C4-2B (cell line): ENCODE results near the gene TMEM178B.
"Not testable (repeated sequence)": the region's sequence is repeated elsewhere in the genome, so short reads cannot be mapped to it uniquely, and the experiment has no call there.

Experiments used
- H3K27ac ChIP-seq: fragments of 450-650 bp; 2 replicates; pipeline ENCODE4 v1.5.1; 2017
- CTCF ChIP-seq: fragments of 450-650 bp; conservative IDR thresholded peaks from 2 replicates; pipeline ENCODE4 v1.5.1; 2017; ENCODE audit warnings: mild to moderate bottlenecking
- ZFX ChIP-seq: fragments of 450-650 bp; IDR thresholded peaks from 2 replicates; pipeline ENCODE4 v1.6.1; 2017

Gene TMEM178B

DNA sequence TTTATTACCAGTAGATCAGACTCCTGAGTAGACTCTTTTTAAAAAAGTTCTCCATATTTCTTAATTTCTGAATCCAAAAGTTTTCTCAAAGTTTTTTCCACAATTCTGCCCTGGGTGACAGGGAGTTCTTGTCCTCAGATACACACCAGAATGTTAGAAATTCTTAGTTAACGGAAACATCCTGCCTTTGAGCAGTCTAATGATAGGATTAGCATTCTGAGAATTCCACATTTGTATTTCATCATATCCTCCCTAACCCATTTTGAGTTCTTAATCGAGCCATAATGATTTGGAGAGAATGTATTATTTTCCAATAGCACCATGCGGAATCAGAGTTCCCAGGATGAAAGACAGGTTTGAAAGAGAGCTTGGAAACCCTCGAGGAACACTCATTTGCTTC lies 30.2 kb upstream of the TMEM178B start:
- H3K27ac ChIP-seq: no peak overlapping the region

DNA sequence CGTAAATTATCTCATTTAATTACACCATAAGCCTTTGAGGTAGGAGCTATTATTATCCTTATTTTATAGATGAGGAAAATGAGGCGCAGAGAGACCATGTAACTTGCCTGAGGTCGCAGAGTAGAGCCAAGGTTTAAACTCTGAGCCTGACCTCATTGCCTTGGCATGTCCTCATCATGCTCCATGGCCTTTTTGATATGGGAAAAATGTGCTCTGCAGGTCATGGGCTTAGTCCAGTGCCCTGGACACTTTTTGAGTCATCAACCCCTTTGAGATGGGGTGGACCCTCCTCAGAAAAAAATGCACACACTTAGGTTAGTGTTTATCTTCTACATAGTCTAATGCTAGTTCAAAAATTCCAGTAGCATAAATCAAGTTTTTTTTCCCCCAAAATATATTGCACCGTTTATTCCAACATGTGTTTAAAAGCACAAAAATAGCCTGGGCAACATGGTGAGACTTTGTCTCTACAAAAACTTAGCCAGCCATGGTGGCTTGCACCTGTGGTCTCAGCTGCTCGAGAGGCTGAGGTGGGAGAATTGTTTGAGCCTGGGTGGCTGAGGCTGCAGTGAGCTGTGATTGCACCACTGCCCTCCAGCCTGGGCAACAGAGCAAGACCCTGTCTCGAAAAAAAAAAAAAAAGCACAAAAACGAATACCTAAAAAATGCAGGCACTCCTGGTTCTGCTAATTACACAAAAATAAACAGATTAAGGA lies 28.6 kb upstream of the TMEM178B start:
- TF ChIP-seq ZFX (no peak), CTCF (no peak)
- no peak overlapping the region for H3K27ac ChIP-seq

More for the DNA sequence above, 30.2 kb upstream of the TMEM178B start:
- TF ChIP-seq ZFX (no peak), CTCF (no peak)

DNA sequence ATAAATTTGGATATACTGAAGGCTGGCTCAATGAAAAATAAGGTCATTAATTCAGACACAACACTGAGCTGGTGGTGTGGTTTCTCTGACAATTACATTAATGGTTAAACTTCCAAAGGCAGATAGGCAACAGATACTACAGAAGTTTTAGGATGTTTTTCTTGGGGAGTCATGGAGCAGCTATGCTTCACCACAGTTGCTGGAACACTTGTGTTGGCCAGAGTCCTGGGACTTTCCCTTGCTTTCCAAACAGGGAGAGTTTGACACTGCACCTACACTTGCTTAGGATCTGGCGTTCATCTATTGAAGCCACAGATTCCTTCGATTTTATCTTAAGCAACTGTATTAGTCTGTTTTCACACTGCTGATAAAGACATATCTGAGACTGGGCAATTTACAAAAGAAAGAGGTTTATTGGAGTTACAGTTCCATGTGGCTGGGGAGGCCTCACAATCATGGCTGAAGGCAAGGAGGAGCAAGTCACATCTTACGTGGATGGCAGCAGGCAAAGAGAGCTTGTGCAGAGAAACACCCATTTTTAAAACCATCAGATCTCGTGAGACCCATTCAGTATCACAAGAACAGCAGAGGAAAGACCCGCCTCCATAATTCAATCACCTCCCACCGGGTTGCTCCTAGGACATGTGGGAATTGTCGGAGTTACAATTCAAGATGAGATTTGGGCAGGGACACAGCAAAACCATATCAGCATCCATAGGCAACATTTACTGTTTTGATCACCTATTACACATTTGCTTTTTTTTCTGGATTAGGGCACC lies 27.8 kb upstream of the TMEM178B start:
- TF ChIP-seq ZFX (no peak), CTCF (no peak)
- no peak overlapping the region for H3K27ac ChIP-seq

DNA sequence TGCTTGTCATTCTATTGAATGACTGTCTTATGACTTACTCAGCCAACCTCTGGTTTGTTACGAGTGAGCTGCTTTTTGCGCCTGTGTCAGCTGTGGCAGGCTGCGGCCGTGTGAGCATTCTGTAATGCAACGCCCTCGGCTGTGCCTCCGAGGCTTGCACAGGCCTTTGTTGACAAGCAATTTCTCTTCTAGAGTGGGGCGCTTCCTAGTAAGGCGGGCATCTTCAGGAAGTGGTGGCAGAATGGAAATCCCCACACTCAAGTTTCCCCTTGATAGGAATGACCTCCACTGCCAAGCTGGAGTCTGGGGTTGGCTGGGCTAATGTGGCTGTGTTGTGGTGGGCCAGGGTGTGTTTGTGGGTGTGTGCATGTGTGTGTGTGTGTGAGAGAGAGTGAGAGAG lies 20.2 kb upstream of the TMEM178B start:
- H3K27ac ChIP-seq: no peak overlapping the region
- TF ChIP-seq CTCF (no peak), ZFX (no peak)

DNA sequence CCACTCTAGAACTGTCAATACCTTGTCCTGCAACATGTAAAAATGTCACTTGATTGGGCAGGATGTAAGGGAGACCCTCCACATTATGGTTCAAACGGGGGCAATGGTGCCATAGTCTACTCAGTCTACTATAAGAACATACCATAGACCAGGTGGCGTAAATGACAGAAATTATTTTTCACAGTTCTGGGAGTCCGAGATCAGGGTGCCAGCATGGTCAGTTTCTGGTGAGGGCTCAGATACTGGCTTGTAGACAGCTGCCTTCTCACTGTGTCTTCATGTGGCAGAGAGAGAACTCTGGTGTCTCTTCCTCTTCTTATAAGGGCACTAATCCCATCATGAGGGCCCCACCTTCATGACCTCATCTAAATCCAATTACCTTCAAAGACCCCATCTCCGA lies 18.7 kb upstream of the TMEM178B start:
- TF ChIP-seq ZFX (no peak), CTCF (no peak)
- H3K27ac ChIP-seq: no peak overlapping the region

- TF ChIP-seq ZFX: no peak
- no peak for TF ChIP-seq CTCF
- no peak overlapping the region for H3K27ac ChIP-seq
Observed at GRCh38 chr7:141057788-141058187, 16.1 kb upstream of the TMEM178B start.

DNA sequence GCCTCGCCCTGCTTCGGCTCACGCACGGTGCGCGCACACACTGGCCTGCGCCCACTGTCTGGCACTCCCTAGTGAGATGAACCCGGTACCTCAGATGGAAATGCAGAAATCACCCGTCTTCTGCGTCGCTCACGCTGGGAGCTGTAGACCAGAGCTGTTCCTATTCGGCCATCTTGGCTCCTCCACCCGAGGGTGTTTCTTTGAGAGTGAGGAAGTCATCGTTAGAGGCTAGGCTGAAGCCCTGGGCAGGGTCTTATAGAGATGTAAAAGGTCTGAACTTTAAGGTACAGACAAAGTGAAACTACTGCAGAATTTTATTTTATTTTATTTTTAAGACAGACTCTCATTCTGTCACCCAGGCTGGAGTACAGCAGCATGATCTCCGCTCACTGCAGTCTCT lies 6.0 kb upstream of the TMEM178B start:
- not testable (repeated sequence) for H3K27ac ChIP-seq
